Stimulated activated CD4-positive, alpha-beta T cell treated with anti-CD3 and anti-CD28 coated beads, Interleukin-2, amount 100 ng/mL, for 48 hours (primary cell): ENCODE results near the gene PTMA.
A peak's percentile ranks its signal among the peaks of the same experiment; 100 is the strongest.
"Not testable (repeated sequence)": the region's sequence is repeated elsewhere in the genome, so short reads cannot be mapped to it uniquely, and the experiment has no call there.

Source experiments
- DNase-seq, 2 donors: peaks; one replicate each; pipeline ENCODE4 v3.0.0-alpha.2; 2020

Gene PTMA

GRCh38 chr2:231707927-231708772, at the start of gene PTMA:
Gene PTMA, plus strand, starts transcription at chr2:231708525. Its CDS starts 182 bp downstream, at chr2:231708707.
- DNase-seq = peak; percentile 97 to 99

- not testable (repeated sequence) for DNase-seq
Observed at GRCh38 chr2:231660073-231660472, 48.3 kb upstream of the PTMA start.

- DNase-seq = no peak
Observed at GRCh38 chr2:231660860-231661259, 47.5 kb upstream of the PTMA start.

GRCh38 chr2:231661422-231662027, 46.8 kb upstream of the PTMA start:
- DNase-seq = no peak

GRCh38 chr2:231662028-231662810, 46.1 kb upstream of the PTMA start:
- peak; percentile 95 to 97 for DNase-seq

- no peak for DNase-seq
Observed at GRCh38 chr2:231662811-231663457, 45.4 kb upstream of the PTMA start.

- DNase-seq = no peak
Observed at GRCh38 chr2:231663458-231664212, 44.7 kb upstream of the PTMA start.

- no peak for DNase-seq
Observed at GRCh38 chr2:231664727-231665126, 43.6 kb upstream of the PTMA start.

GRCh38 chr2:231665245-231666170, 42.8 kb upstream of the PTMA start:
- no peak for DNase-seq

- DNase-seq = no peak
Observed at GRCh38 chr2:231666171-231667095, 41.9 kb upstream of the PTMA start.

GRCh38 chr2:231667096-231667427, 41.3 kb upstream of the PTMA start:
- no peak for DNase-seq

GRCh38 chr2:231667496-231667895, 40.8 kb upstream of the PTMA start:
- DNase-seq = no peak

- DNase-seq = no peak
Observed at GRCh38 chr2:231668981-231669380, 39.3 kb upstream of the PTMA start.

GRCh38 chr2:231671270-231672050, 36.9 kb upstream of the PTMA start:
- no peak for DNase-seq

- no peak for DNase-seq
Observed at GRCh38 chr2:231672617-231673347, 35.5 kb upstream of the PTMA start.

- DNase-seq = no peak
Observed at GRCh38 chr2:231673348-231673770, 35.0 kb upstream of the PTMA start.

- peak; percentile 57 to 67 for DNase-seq
Observed at GRCh38 chr2:231674587-231675338, 33.6 kb upstream of the PTMA start.

- DNase-seq = no peak
Observed at GRCh38 chr2:231676243-231676642, 32.1 kb upstream of the PTMA start.
